GM19372 (cell line): ENCODE measurements around the gene RASAL2.
"Not testable (repeated sequence)": the region's sequence is repeated elsewhere in the genome, so short reads cannot be mapped to it uniquely, and the experiment has no call there.

Experiments
- ATAC-seq: cut with Tn5 transposase; IDR thresholded peaks from one replicate; pipeline ENCODE4 v1.9.1; 2021; ENCODE audit warnings: mild to moderate bottlenecking, low read depth, moderate library complexity; ENCODE audit not compliant: unreplicated experiment

The RASAL2 gene

DNA sequence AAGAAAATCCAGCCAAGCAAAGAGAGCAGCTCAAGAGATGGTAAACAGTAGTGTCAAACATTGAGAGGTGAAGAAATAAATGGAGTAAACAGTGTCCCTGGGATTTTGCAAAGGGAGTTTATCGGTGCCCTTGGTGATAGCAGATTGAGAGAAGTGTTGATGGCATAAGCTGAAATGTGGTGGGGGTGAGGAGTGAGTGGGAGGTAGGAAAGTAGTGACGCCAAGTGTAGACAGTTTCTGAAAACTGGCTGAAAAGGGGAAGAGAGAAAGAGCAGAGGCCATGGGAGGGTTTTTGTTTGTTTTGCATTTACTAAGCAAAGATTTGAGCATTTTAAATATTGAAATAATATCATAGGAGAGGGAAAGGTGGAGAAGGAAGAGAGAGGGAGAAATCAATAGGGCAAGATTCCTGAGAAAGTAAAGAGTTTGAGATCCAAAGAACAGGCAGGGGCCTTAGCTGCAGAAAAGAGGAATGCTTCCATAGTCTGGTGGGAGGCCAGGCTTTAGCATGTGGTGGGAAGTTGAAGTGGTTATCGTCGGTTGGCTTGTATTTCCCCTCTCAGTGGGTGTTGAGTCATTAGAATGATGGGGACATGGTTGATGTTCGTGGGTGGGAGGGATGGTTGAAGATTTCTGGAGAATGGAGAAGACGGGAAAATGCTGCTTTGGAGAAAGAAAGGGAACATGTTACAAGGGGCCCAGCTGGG is 26.8 kb upstream of the RASAL2 start:
- peak; percentile 97 for ATAC-seq

DNA sequence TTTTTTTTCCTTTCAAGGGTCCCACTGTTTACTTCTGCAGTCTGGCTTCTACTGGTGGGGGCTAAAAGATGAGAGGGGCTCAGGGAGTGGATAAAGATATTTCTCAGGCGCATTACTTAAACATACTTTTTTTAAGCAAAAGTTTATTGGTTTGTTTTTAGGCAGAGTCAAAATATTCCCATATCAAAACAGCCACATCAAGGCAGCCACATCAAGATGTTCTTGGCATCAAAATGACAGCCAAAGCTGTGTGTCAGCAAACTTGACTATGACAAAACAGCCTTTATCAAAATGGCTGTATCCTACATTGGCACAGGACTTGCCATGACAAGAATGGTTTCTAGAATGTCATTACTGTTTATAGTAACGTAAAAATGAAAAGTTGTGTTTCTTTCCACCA is 22.1 kb upstream of the RASAL2 start:
- ATAC-seq, result no peak

DNA sequence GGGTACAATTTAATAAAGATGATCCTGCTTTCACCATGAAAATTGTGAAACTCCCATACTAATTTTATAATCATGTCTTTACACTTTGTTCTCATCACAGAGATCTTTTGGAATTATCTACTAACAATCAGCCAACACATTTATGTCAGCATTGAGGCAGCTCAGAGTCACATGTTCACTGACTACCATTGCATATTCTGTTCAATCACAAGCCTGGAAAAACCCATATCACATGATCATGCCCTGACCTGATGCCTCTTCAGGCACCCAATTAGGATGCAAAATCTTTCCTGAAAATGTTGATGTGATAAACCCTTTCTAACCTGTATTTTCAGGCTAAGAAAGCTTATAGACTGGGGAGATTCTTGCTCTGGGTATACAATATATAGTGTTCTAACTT is 21.6 kb upstream of the RASAL2 start:
- no peak for ATAC-seq

GRCh38 chr1:178075333-178075732 is 18.6 kb upstream of the RASAL2 start:
- ATAC-seq, result no peak

- no peak for ATAC-seq
These were observed 17.3 kb upstream of the RASAL2 start for GRCh38 chr1:178076607-178077006.

DNA sequence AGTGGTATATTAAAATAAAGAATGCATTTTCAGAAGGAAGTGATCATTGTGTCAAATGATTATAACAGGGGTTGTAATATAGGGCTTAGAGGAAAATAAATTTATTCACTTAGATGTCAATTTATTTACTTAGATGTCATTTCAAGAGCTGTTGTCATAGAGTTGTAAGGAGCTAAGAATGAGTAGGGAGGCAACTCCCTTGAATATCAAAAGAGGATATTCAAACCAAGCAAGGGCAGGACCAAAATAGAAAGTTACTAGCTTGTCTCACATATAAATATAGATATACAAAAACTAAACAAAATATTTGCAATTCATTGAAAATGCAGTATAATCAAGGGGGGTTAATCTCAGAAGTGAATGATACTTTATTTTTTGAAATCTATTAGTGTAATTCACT is 16.0 kb upstream of the RASAL2 start:
- ATAC-seq, result no peak

DNA sequence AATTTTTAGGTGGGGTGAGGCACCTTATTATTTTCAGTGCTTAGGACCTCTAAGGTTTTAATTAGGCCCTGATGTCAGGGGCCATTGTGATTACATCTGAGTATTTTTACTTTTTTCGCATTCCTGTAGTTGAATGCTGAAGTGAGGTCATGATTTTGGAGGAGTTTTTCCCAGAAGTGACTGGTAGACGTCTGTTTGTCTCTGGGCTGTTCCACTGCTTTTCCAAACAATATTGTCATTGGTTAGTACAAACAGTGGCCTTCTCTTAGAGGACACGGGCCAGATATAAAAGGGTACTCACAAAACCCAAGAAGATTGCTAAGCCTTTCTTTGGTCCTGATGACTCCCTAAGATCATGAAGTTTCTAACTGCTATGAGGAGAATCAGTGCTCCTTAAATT is 7.6 kb upstream of the RASAL2 start:
- no peak for ATAC-seq

DNA sequence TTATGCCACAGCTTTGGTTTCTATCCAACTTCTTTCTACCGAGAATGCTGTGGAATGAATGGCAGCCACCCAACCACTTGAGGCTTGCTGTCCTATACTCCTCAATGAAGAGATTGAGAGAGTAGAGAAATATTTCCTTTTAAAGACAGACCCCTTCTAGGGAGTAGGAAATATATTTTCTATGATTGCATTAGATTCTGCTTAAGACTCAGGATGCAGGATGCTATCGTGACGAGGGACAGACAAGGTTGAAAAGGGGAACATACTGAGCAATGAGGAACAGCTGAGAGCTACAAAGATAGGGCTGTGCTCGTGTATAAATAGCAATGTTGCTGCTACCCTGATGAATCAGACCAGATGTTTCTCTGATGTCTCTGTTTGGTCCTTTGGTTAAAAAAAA is 7.1 kb upstream of the RASAL2 start:
- ATAC-seq, result no peak

DNA sequence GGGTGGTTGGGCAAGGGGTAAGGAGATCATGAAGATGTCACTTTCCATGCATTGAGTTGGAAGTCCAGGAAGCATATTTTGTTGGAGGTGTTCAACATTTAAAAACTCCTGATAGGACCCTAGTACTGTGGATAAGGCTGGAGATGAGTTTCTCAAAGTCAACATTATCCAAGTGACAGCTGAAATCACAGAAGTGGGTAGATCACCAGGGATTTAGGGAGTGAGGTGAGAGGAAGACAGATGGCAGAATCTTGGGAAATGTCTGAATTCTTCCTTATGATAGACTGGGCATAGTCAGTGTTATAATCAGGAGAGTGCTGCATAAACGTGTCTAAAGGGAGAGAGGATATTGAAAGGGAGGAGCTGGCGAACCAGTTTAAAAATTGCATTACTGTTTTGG is 5.3 kb upstream of the RASAL2 start:
- ATAC-seq, result no peak

- ATAC-seq, result not testable (repeated sequence)
These were observed 2.5 kb upstream of the RASAL2 start for GRCh38 chr1:178091454-178091853.

GRCh38 chr1:178091986-178092745 is 1.7 kb upstream of the RASAL2 start:
- no peak for ATAC-seq

DNA sequence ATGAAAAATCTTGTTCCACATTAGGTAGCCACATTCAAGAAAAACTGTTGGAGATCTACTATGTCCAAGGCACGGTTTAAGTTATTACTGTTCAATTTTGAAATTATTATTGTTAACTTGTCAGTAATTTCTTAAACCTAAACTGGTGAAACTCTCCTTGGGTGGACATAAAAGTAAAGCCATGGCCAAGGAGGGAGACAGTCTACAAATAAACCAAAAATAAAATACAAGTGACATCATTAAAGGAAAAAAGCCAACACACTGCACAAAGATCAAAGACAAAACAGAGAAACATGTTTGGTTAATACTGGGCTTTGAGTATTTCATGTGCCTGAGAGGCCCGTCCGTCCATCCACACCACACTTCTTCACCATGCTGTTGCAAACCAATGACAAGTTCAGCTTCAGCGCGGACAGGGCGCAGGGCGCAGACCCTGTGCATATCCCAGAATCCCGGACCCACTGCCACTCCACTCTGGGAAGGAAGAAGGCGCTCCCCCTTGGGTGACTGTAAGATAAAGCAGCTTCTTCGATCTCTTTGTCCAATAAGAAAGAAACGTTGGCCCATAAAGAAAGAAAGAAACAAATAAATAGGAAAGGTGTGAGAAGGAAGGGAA is 918 bp upstream of the RASAL2 start:
- peak; percentile 4 for ATAC-seq

- peak; percentile 80 for ATAC-seq
These were observed 382 bp upstream of the RASAL2 start for GRCh38 chr1:178093494-178093950.

GRCh38 chr1:178094739-178095645 is 1.1 kb downstream of the RASAL2 start:
- no peak for ATAC-seq

- no peak for ATAC-seq
These were observed 2.5 kb downstream of the RASAL2 start for GRCh38 chr1:178096421-178096820.

DNA sequence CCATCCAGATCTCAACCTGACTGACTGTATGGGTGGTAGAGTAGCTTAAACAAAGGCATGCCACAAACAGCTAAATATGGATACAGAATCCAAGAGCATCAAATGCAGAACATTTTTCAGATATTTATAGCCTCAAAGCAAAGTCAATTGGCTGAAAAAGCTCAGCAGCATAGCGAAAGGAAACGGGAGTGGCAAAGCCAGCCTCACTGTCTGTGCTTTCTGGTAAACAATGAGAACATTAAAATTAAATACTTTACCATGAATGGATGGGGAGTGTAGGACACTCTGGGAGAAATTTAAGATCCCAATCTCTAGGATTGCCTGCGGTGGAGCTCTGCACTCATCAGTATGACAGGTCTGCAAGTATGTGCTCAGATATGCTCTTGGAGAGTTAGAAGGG is 4.4 kb downstream of the RASAL2 start:
- no peak for ATAC-seq

- ATAC-seq, result no peak
These were observed 7.3 kb downstream of the RASAL2 start for GRCh38 chr1:178101266-178101630.

DNA sequence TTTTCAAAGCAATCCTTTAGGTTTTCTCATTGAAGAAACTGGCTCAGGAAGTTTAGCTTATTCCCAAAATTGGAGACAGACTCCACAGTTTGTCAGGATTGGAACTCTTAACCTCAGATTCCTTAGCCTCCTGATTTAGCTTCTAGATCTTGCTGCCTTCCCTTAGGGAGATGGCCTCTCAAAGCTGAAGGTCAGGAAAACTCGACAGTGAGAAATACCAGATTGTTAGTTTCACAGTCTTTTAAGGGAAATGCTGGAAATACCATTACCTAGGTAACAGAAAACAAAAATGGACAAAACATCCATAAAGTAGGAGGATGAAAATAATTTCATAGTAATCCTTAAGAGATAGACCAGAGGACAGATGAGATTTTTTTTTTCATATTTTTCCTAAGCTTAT is 7.8 kb downstream of the RASAL2 start:
- no peak for ATAC-seq

DNA sequence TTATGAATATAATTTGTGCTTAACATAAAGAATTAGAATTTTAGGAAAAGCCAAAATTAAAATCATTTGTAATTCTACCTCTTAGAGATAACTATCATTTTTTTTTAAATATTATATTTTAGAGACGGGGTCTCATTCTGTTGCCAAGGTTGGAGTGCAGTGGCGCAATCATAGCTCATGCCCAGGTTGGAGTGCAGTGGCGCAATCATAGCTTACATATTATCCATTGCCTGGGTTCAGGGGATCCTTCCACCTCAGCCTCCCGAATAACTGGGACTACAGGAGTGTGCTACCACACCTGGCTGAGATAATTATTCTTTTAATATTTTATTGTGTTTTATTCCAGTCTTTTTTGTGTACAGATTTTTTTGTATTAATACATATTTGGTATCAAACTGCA is 8.3 kb downstream of the RASAL2 start:
- ATAC-seq, result no peak

DNA sequence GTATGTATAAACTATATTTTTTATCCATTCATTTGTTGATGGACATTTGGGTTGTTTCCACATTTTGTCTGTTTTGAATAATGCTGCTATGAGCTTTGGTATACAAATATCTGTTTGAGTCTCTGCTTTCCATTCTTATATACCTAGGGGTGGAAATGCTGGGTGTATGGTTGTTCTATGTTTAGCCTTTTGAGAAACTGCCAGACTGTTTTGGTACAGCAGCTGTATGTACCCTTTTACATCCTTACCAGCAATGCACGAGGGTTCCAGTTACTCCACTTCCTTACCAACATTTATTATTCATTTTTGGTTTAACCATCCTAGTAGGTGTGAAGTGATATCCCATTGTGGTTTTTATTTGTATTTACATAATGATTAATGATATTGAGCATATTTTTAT is 13.9 kb downstream of the RASAL2 start:
- ATAC-seq, result no peak
